ENCODE measurements around the gene ODAD3.

The ODAD3 gene

GRCh38 chr19:11435057-11435832, at the start of gene ODAD3, which contains the start of gene PRKCSH:
Gene ODAD3 (minus strand): TSS chr19:11435121. CDS start chr19:11435016, 105 bp downstream.
Gene PRKCSH (plus strand): TSS chr19:11435635. CDS start chr19:11436118, 483 bp downstream.
- TF ChIP-seq, protein P1, sequence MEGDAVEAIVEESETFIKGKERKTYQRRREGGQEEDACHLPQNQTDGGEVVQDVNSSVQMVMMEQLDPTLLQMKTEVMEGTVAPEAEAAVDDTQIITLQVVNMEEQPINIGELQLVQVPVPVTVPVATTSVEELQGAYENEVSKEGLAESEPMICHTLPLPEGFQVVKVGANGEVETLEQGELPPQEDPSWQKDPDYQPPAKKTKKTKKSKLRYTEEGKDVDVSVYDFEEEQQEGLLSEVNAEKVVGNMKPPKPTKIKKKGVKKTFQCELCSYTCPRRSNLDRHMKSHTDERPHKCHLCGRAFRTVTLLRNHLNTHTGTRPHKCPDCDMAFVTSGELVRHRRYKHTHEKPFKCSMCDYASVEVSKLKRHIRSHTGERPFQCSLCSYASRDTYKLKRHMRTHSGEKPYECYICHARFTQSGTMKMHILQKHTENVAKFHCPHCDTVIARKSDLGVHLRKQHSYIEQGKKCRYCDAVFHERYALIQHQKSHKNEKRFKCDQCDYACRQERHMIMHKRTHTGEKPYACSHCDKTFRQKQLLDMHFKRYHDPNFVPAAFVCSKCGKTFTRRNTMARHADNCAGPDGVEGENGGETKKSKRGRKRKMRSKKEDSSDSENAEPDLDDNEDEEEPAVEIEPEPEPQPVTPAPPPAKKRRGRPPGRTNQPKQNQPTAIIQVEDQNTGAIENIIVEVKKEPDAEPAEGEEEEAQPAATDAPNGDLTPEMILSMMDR (IDR thresholded peaks at IDR 0.05) = peak; percentile 84

DNA sequence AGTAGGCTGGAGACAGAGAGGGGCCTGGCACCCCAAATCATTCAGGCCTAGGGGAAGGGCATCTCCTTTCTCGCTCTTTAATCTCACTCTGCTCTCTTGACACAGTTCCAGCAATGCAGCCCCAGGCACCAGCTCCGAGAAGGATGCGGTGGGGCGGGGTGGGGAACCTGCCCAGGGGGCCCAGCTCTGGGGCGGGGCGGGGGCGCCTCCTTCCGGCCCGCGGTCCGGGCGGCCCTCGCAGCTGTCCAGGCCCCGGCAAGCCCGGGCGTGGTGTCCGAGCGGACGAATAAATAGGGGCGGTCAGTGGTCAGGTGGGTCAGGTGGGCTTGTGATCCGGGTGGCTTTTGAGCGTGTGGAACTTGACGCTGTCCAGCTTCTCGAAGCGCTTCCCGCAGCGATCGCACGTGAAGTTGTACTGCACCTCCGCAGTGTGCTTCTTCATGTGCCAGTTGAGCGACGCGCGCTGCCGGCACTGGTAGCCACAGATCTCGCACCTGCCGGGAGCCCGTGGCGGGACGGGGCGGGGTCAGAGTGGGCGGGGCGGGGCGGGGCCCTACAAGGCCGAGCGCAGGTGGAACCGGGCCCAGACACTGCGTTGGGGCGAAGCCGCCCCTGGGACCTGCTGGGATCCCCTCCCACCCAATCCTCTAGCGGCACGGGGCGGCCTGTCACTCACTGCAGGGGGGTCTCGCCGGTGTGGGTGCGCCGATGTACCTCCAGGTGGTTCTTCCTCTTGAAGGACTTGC, 48.6 kb upstream of the ODAD3 start:
- TF ChIP-seq, protein P1 (IDR thresholded peaks at IDR 0.05) = no peak

DNA sequence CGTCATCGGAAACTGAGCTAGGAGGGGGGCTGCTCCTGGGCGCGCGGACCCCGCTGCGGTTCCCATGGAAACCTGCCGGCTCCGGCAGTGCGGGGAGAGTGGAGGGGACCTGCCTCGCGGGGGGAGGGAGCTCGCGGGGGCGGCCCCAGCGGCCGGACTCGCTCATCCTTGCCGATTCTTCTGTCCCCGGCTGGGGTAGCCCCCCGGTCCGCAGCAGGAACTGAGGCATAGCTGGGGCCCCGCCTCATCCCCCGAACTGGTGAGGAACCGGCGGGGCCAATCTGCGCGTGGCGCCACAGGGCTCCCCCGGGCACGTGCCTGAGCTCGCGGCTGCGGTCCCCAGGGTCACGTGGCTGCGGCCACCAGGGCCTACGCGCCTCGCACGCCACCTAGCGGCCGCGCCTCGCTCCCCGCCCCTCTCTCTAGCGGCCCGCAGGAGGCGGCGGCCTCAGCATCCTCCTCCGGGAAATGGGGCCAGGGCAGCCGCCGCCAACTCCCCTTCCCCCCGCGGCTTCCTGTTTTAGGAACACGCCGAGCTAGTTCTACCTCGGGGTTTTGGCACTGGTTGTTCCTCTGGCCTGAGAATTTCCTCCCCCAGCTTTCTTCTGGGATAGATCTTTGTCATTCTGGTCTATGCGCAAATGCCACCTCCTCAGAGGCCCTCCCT, 47.6 kb upstream of the ODAD3 start:
- TF ChIP-seq, protein P1 (IDR thresholded peaks at IDR 0.05) = peak; percentile 95

DNA sequence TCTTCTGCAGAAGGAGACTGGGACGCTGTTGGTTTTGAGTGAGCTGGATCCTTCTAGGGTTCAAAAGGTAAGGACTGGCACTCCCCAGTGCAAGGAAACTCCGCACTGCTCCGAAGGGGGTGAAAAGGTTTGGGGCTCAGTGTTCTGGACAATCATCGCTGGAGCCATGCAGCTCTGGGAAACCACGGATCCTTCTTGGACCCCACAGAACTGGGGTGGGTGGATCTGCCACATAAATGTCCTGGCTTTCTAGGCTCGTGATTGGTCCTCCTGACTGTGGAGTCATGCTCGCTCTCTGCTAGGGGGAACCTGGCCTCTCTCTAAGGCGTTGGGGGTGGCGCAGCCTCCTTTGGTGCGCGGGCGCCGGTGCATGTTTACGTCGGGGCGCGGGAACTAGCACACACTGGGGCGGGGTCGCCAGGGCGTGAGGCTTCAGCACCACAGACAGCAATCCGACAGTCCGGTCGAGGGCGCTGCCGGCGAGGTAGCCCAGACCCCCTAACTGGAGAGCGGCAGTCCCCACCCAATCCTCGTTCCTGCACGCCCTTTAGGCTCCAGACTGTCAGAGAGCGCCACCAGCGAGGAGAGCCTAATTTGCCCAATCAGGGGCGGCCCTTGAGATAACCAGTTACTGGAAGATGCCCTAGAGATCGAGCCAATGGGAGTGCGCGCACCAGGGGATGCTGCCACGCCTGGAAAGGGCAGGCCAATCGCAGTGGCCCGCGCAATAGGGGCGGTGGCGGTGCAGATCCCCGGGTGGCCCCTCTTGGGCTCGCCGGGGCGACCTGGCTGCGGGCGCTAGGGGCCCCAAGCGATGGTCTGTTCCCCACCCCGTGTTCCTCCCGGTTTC, 46.8 kb upstream of the ODAD3 start:
- TF ChIP-seq, protein P1 (IDR thresholded peaks at IDR 0.05) = no peak

DNA sequence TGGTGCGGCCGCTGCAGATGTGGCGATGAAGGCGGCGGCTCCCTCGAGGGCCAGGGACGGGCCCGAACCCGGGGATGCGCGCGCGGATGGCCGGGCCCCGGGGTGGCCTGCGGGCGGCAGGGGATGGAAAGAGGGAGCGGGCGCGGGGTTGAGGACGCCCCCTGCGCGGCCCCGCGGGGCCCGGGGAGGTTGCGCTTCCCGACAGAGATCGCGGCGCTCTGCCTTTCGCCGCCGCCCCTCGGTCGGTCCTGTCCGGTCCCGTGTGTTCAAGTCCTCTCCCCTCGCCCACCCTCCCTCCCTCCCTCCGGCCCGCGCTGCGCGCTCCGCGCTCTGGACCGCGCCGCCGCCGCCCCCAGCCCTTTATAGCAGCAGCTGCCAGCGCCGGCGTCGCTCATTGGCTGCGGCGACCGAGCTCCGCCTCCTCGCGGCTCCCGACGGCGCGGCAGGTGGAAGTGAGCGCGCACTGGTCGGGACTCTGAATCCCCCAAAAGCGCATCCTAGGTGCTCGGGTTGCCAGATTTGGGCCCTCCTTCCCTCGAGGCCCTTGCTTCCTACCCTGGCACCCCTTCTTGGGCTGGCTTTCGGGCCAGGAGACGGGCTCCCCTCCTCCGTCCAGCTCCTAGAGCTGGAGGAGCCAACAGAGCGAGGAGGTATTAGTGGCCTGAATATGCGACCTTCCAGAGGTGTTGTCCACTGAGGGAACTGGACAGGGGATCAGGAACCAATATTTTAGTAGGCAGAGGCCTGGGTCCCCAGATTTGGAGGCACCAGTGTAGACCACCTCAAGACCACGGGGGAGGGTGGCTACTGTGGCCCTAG, 46.0 kb upstream of the ODAD3 start, which contains the start of gene ELAVL3:
TSS of gene ELAVL3 (minus strand) at position 332 of the 819 bp plus-strand sequence. CDS start 438 bp downstream, outside the sequence.
- TF ChIP-seq, protein P1 (IDR thresholded peaks at IDR 0.05) = no peak

DNA sequence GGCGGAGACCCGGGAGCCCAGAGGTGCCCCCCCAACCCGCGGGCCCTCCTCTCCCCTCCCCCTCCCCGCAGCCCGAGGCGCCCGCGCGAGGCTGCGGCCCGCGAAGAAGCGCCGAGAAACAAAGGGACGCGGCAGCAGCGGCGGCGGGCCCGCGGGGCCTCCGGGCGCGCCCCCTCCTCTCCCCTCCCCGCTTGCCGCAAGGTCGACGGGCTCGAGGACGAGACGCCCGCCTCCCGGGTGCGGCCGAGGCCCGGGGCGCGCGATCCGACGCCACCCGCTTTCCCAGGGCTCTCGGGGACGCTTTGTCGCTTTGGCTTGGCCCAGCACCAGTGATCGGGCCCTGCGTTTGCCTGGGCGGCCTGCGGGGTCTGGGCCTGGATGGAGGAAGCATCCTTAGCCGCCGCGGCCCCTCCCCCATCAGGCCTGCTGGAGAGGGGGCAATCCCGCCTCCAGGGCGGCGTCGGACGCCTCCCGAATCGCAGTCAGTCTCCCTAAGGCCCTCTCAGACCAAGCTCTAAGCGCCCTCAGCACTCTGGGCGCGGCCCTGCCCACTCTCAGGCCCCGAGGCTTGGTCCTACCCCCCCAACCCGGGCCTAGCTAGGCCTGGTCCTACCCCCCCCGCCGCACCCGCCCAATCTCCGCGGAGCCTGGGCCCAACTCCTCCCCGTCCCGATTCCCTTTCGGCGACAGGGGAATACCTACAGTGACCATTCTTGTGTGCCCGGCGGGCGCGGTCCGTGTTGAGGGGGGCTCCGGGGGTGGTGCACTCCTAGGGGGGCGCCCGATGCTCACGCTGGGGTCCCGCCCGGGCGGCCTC, 45.2 kb upstream of the ODAD3 start:
- TF ChIP-seq, protein P1 (IDR thresholded peaks at IDR 0.05) = no peak
